Neural progenitor cell (in vitro differentiated cells): ENCODE measurements around the gene BIK. TPM values are rescaled to one million over a fixed set of nuclear protein-coding genes. Genes with fewer than 3 reads are reported as not detected.
"Not testable (repeated sequence)": the region's sequence is repeated elsewhere in the genome, so short reads cannot be mapped to it uniquely, and the experiment has no call there.

Experiments
- DNase-seq: peaks from one replicate; pipeline ENCODE4 v3.0.0-alpha.2; 2016; ENCODE audit warnings: low spot score
- H2AFZ ChIP-seq: fragments of 200-600 bp; sonication (generic); replicated peaks from 2 replicates; pipeline ENCODE4 v1.6.1; 2016; ENCODE audit warnings: antibody characterized with exemption
- H3F3A ChIP-seq: fragments of 200-600 bp; sonication (generic); 2 replicates; pipeline ENCODE4 v1.6.1; 2016; ENCODE audit warnings: antibody characterized with exemption, low read depth
- H3K27ac ChIP-seq: fragments of 200-600 bp; sonication (generic); 2 replicates; pipeline ENCODE4 v1.5.1; 2016; ENCODE audit warnings: mild to moderate bottlenecking
- H3K27me3 ChIP-seq: fragments of 200-600 bp; sonication (generic); 2 replicates; pipeline ENCODE4 v1.6.1; 2016; ENCODE audit warnings: mild to moderate bottlenecking, moderate library complexity
- H3K36me3 ChIP-seq: fragments of 200-600 bp; sonication (generic); 2 replicates; pipeline ENCODE4 v1.5.1; 2016
- H3K4me1 ChIP-seq: fragments of 200-600 bp; sonication (generic); 2 replicates; pipeline ENCODE4 v1.6.1; 2016; ENCODE audit warnings: mixed run types
- H3K4me2 ChIP-seq: fragments of 200-600 bp; sonication (generic); 2 replicates; pipeline ENCODE4 v1.6.1; 2016
- H3K4me3 ChIP-seq: fragments of 200-600 bp; sonication (generic); 2 replicates; pipeline ENCODE4 v1.5.1; 2016
- H3K79me2 ChIP-seq: fragments of 200-600 bp; sonication (generic); 2 replicates; pipeline ENCODE4 v1.6.1; 2016; ENCODE audit warnings: low read depth
- H3K9ac ChIP-seq: fragments of 200-600 bp; sonication (generic); 2 replicates; pipeline ENCODE4 v1.6.1; 2016
- H3K9me3 ChIP-seq: fragments of 200-600 bp; sonication (generic); 2 replicates; pipeline ENCODE4 v1.5.1; 2016; ENCODE audit warnings: low read depth
- H4K20me1 ChIP-seq: fragments of 200-600 bp; sonication (generic); 2 replicates; pipeline ENCODE4 v1.6.1; 2016; ENCODE audit warnings: low read depth
- H3K27ac Mint-ChIP-seq: 3 replicates; pipeline ENCODE4 v1.8.0; 2021; ENCODE audit warnings: mixed read lengths
- H3K27me3 Mint-ChIP-seq: 2 replicates; pipeline ENCODE4 v1.8.0; 2022; ENCODE audit warnings: low read depth, mild to moderate bottlenecking, inconsistent platforms, moderate library complexity, mixed read lengths; ENCODE audit not compliant: insufficient read depth
- H3K36me3 Mint-ChIP-seq: 3 replicates; pipeline ENCODE4 v1.8.0; 2021; ENCODE audit warnings: mixed read lengths
- H3K4me1 Mint-ChIP-seq: 3 replicates; pipeline ENCODE4 v1.8.0; 2021; ENCODE audit warnings: mixed read lengths
- H3K4me3 Mint-ChIP-seq: 3 replicates; pipeline ENCODE4 v1.8.0; 2021; ENCODE audit warnings: mild to moderate bottlenecking, moderate library complexity, mixed read lengths
- H3K9me3 Mint-ChIP-seq: 3 replicates; pipeline ENCODE4 v1.8.0; 2020; ENCODE audit warnings: mixed read lengths
- CTCF ChIP-seq: fragments of 200-600 bp; sonication (generic); IDR thresholded peaks from 2 replicates; pipeline ENCODE4 v1.5.1; 2017; ENCODE audit warnings: antibody characterized with exemption, mild to moderate bottlenecking
- EZH2 ChIP-seq: fragments of 200-600 bp; sonication (generic); IDR thresholded peaks from 2 replicates; pipeline ENCODE4 v1.6.1; 2017; ENCODE audit warnings: antibody characterized with exemption, mild to moderate bottlenecking, moderate library complexity
- EZH2phosphoT487 ChIP-seq: fragments of 200-600 bp; sonication (generic); IDR thresholded peaks from 2 replicates; pipeline ENCODE4 v1.6.1; 2017; ENCODE audit warnings: antibody characterized with exemption
- total RNA-seq: library from RNA; depleted of rRNA; stranded (reverse); fragments of >200 nt; gene quantifications from 2 replicates; pipeline ENCODE4 v1.2.3, GENCODE V29; 2015; ENCODE audit warnings: low replicate concordance

BIK gene
- total RNA-seq, 1 donor from 2014 or later: 2.2 TPM

GRCh38 chr22:43142880-43143562 lies 32.5 kb downstream of the BIK start, which contains the start of gene MCAT:
Gene MCAT, minus strand, starts transcription at chr22:43143398. Its CDS starts 50 bp downstream, at chr22:43143348.
- peak; percentile 84 for DNase-seq
- peaks cover 11% of the 10 kb centered on the region for H3K27me3 Mint-ChIP-seq
- Histone ChIP-seq H3K4me3 (peak within 1 kb of the TSS; percentile 77), H3K27me3 (peaks cover 8% of the 10 kb centered on the region), H3K9ac (peak within 1 kb of the TSS; percentile 62), H4K20me1 (peaks cover 3% of the 10 kb centered on the region), H3K79me2 (peaks cover 23% of the 10 kb centered on the region), H3K27ac (no peak within 1 kb of the TSS), H3K9me3 (no peaks in the 10 kb centered on the region), H3K4me2 (peak within 1 kb of the TSS; percentile 95), H2AFZ (peak within 1 kb of the TSS; percentile 98), H3K36me3 (no peaks in the 10 kb centered on the region), H3K4me1 (peaks cover 9% of the 10 kb centered on the region), H3F3A (peaks cover 7% of the 10 kb centered on the region)
- H3K9me3 Mint-ChIP-seq: no peaks in the 10 kb centered on the region
- TF ChIP-seq EZH2 (peak; percentile 54), CTCF (no peak)
- H3K36me3 Mint-ChIP-seq: peaks cover 11% of the 10 kb centered on the region
- peak within 1 kb of the TSS; percentile 87 for H3K27ac Mint-ChIP-seq
- peak within 1 kb of the TSS; percentile 92 for H3K4me3 Mint-ChIP-seq
- H3K4me1 Mint-ChIP-seq: peaks cover 17% of the 10 kb centered on the region

- H3K27ac Mint-ChIP-seq: peak overlapping the region; percentile 51
- Histone ChIP-seq H3K27ac (no peak overlapping the region), H3K27me3 (peaks cover 8% of the 10 kb centered on the region), H4K20me1 (peaks cover 3% of the 10 kb centered on the region), H3K4me1 (peaks cover 9% of the 10 kb centered on the region), H2AFZ (peak overlapping the region; percentile 32), H3K9me3 (no peaks in the 10 kb centered on the region), H3K4me2 (no peak overlapping the region), H3K36me3 (no peaks in the 10 kb centered on the region), H3F3A (peaks cover 7% of the 10 kb centered on the region), H3K4me3 (no peak overlapping the region), H3K79me2 (peaks cover 23% of the 10 kb centered on the region), H3K9ac (no peak overlapping the region)
- H3K9me3 Mint-ChIP-seq: no peaks in the 10 kb centered on the region
- TF ChIP-seq EZH2 (no peak), CTCF (no peak), EZH2phosphoT487 (no peak)
- H3K4me3 Mint-ChIP-seq: peak overlapping the region; percentile 59
- DNase-seq: no peak
- peaks cover 4% of the 10 kb centered on the region for H3K36me3 Mint-ChIP-seq
- peaks cover 13% of the 10 kb centered on the region for H3K27me3 Mint-ChIP-seq
- H3K4me1 Mint-ChIP-seq: peaks cover 17% of the 10 kb centered on the region
Measured at GRCh38 chr22:43144949-43145348, 34.4 kb downstream of the BIK start.

GRCh38 chr22:43145371-43145770 lies 34.8 kb downstream of the BIK start:
- H3K4me3 Mint-ChIP-seq, H3K4me1 ChIP-seq, DNase-seq, H3K27ac ChIP-seq, H3K4me3 ChIP-seq, H3K36me3 ChIP-seq, H3K27ac Mint-ChIP-seq, H3K9ac ChIP-seq, H3F3A ChIP-seq, H3K9me3 Mint-ChIP-seq, H3K9me3 ChIP-seq, H3K4me2 ChIP-seq, H3K36me3 Mint-ChIP-seq, H4K20me1 ChIP-seq: not testable (repeated sequence)
- Histone ChIP-seq H3K27me3 (peaks cover 11% of the 10 kb centered on the region), H3K79me2 (peaks cover 23% of the 10 kb centered on the region), H2AFZ (peak overlapping the region; percentile 32)
- Mint-ChIP-seq H3K27me3 (peaks cover 13% of the 10 kb centered on the region), H3K4me1 (peaks cover 17% of the 10 kb centered on the region)

GRCh38 chr22:43146332-43146731 lies 35.8 kb downstream of the BIK start:
- not testable (repeated sequence) for H3K36me3 ChIP-seq, DNase-seq, H3K27ac Mint-ChIP-seq, H3K9ac ChIP-seq, H3K4me1 ChIP-seq, H4K20me1 ChIP-seq, H3K4me3 Mint-ChIP-seq, H3K4me2 ChIP-seq, H3F3A ChIP-seq, H3K36me3 Mint-ChIP-seq, H3K27ac ChIP-seq, H3K9me3 Mint-ChIP-seq, H3K9me3 ChIP-seq, H2AFZ ChIP-seq, H3K4me3 ChIP-seq
- peaks cover 15% of the 10 kb centered on the region for H3K4me1 Mint-ChIP-seq
- H3K27me3 ChIP-seq: peaks cover 21% of the 10 kb centered on the region
- peaks cover 17% of the 10 kb centered on the region for H3K79me2 ChIP-seq
- peaks cover 15% of the 10 kb centered on the region for H3K27me3 Mint-ChIP-seq
